Measurements from ENCODE around the gene FLRT1. TPM values are rescaled to one million over a fixed set of nuclear protein-coding genes. Genes with fewer than 3 reads are reported as not detected.
A peak's percentile ranks its signal among the peaks of the same experiment; 100 is the strongest.

FLRT1 gene
- polyA plus RNA-seq (2013, experiment 1 of 4) = 1.3 TPM
- 1.5 TPM for polyA plus RNA-seq (2013, experiment 2 of 4)
- 0.96 TPM for polyA plus RNA-seq (2013, experiment 3 of 4)
- 1.5 TPM for polyA plus RNA-seq (2013, experiment 4 of 4)

- Histone ChIP-seq H3K4me1 (ENCODE audit: control insufficient read depth, insufficient read depth, low read length) (peaks cover 19% of the 10 kb centered on the region), H3K27me3 (ENCODE audit: control insufficient read depth, insufficient read depth, low read length, poor library complexity, severe bottlenecking) (peaks cover 64% of the 10 kb centered on the region)
Measured at GRCh38 chr11:64035576-64035975, at the start of gene FLRT1. TSS of gene FLRT1 (plus strand) at chr11:64035931. CDS start at chr11:64116268, 80,337 bp downstream.

GRCh38 chr11:63986156-63986931, 49.4 kb upstream of the FLRT1 start, which contains the start of gene OTUB1:
TSS of gene OTUB1 (plus strand) at chr11:63986438. CDS start at chr11:63986457, 19 bp downstream.
- H3K27ac ChIP-seq (ENCODE audit: insufficient read depth, low read depth, low read length, poor library complexity, severe bottlenecking) = peak within 1 kb of the TSS; percentile 98
- WGBS, 2 experiments = 0 to 1% methylated on average over 63 of the region's 63 CpGs
- H3K27me3 ChIP-seq (ENCODE audit: control insufficient read depth, insufficient read depth, low read length, poor library complexity, severe bottlenecking) = no peaks in the 10 kb centered on the region
- peaks cover 8% of the 10 kb centered on the region for H3K36me3 ChIP-seq (ENCODE audit: control insufficient read depth, insufficient read depth, low read length)
- peaks cover 11% of the 10 kb centered on the region for H3K4me1 ChIP-seq (ENCODE audit: control insufficient read depth, insufficient read depth, low read length)
- no peaks in the 10 kb centered on the region for H3K9me3 ChIP-seq (ENCODE audit: control insufficient read depth, low read length)
- H3K4me3 ChIP-seq (ENCODE audit: insufficient read depth, low read depth, low read length) = peak within 1 kb of the TSS; percentile 91

More at GRCh38 chr11:64035576-64035975, at the start of gene FLRT1:
- no peak within 1 kb of the TSS for H3K27ac ChIP-seq (ENCODE audit: insufficient read depth, low read depth, low read length, poor library complexity, severe bottlenecking)
- H3K9me3 ChIP-seq (ENCODE audit: control insufficient read depth, low read length) = no peaks in the 10 kb centered on the region
- WGBS, 2 experiments = 0 to 1% methylated on average over 47 to 52 of the region's 64 CpGs
- H3K36me3 ChIP-seq (ENCODE audit: control insufficient read depth, insufficient read depth, low read length) = no peaks in the 10 kb centered on the region
- peak within 1 kb of the TSS; percentile 43 for H3K4me3 ChIP-seq (ENCODE audit: insufficient read depth, low read depth, low read length)

GRCh38 chr11:63986932-63987513, 48.7 kb upstream of the FLRT1 start:
- Histone ChIP-seq H3K27ac (ENCODE audit: insufficient read depth, low read depth, low read length, poor library complexity, severe bottlenecking) (peak overlapping the region; percentile 98), H3K27me3 (ENCODE audit: control insufficient read depth, insufficient read depth, low read length, poor library complexity, severe bottlenecking) (no peaks in the 10 kb centered on the region), H3K4me1 (ENCODE audit: control insufficient read depth, insufficient read depth, low read length) (peaks cover 11% of the 10 kb centered on the region), H3K9me3 (ENCODE audit: control insufficient read depth, low read length) (no peaks in the 10 kb centered on the region), H3K36me3 (ENCODE audit: control insufficient read depth, insufficient read depth, low read length) (peaks cover 11% of the 10 kb centered on the region), H3K4me3 (ENCODE audit: insufficient read depth, low read depth, low read length) (peak overlapping the region; percentile 91)
- WGBS, 2 experiments = 42% methylated on average over 25 of the region's 25 CpGs

GRCh38 chr11:63991558-63991957, 44.2 kb upstream of the FLRT1 start:
- 95 to 96% methylated on average over 10 of the region's 10 CpGs for WGBS, 2 experiments
- no peak overlapping the region for H3K4me3 ChIP-seq (ENCODE audit: insufficient read depth, low read depth, low read length)
- H3K36me3 ChIP-seq (ENCODE audit: control insufficient read depth, insufficient read depth, low read length) = peaks cover 11% of the 10 kb centered on the region

GRCh38 chr11:63993100-63993499, 42.6 kb upstream of the FLRT1 start:
- Histone ChIP-seq H3K27ac (ENCODE audit: insufficient read depth, low read depth, low read length, poor library complexity, severe bottlenecking) (no peak overlapping the region), H3K4me1 (ENCODE audit: control insufficient read depth, insufficient read depth, low read length) (peaks cover 8% of the 10 kb centered on the region), H3K36me3 (ENCODE audit: control insufficient read depth, insufficient read depth, low read length) (peaks cover 24% of the 10 kb centered on the region), H3K27me3 (ENCODE audit: control insufficient read depth, insufficient read depth, low read length, poor library complexity, severe bottlenecking) (no peaks in the 10 kb centered on the region), H3K9me3 (ENCODE audit: control insufficient read depth, low read length) (no peaks in the 10 kb centered on the region), H3K4me3 (ENCODE audit: insufficient read depth, low read depth, low read length) (no peak overlapping the region)
- 95% methylated on average over 5 of the region's 5 CpGs for WGBS, 2 experiments

More at GRCh38 chr11:63991558-63991957, 44.2 kb upstream of the FLRT1 start:
- H3K27ac ChIP-seq (ENCODE audit: insufficient read depth, low read depth, low read length, poor library complexity, severe bottlenecking) = no peak overlapping the region
- H3K4me1 ChIP-seq (ENCODE audit: control insufficient read depth, insufficient read depth, low read length) = peaks cover 8% of the 10 kb centered on the region
- no peaks in the 10 kb centered on the region for H3K27me3 ChIP-seq (ENCODE audit: control insufficient read depth, insufficient read depth, low read length, poor library complexity, severe bottlenecking)
- H3K9me3 ChIP-seq (ENCODE audit: control insufficient read depth, low read length) = no peaks in the 10 kb centered on the region

- H3K4me1 ChIP-seq (ENCODE audit: control insufficient read depth, insufficient read depth, low read length) = peaks cover 17% of the 10 kb centered on the region
- H3K4me3 ChIP-seq (ENCODE audit: insufficient read depth, low read depth, low read length) = no peak overlapping the region
- H3K27me3 ChIP-seq (ENCODE audit: control insufficient read depth, insufficient read depth, low read length, poor library complexity, severe bottlenecking) = peaks cover 6% of the 10 kb centered on the region
- H3K27ac ChIP-seq (ENCODE audit: insufficient read depth, low read depth, low read length, poor library complexity, severe bottlenecking) = no peak overlapping the region
- 88 to 95% methylated on average over 6 of the region's 6 CpGs for WGBS, 2 experiments
- peaks cover 24% of the 10 kb centered on the region for H3K36me3 ChIP-seq (ENCODE audit: control insufficient read depth, insufficient read depth, low read length)
- H3K9me3 ChIP-seq (ENCODE audit: control insufficient read depth, low read length) = no peaks in the 10 kb centered on the region
Measured at GRCh38 chr11:63993993-63994392, 41.7 kb upstream of the FLRT1 start.

- Histone ChIP-seq H3K4me1 (ENCODE audit: control insufficient read depth, insufficient read depth, low read length) (peaks cover 22% of the 10 kb centered on the region), H3K27ac (ENCODE audit: insufficient read depth, low read depth, low read length, poor library complexity, severe bottlenecking) (no peak overlapping the region), H3K27me3 (ENCODE audit: control insufficient read depth, insufficient read depth, low read length, poor library complexity, severe bottlenecking) (peaks cover 27% of the 10 kb centered on the region), H3K9me3 (ENCODE audit: control insufficient read depth, low read length) (no peaks in the 10 kb centered on the region), H3K36me3 (ENCODE audit: control insufficient read depth, insufficient read depth, low read length) (peaks cover 14% of the 10 kb centered on the region), H3K4me3 (ENCODE audit: insufficient read depth, low read depth, low read length) (no peak overlapping the region)
- WGBS, 2 experiments = 95 to 96% methylated on average over 18 of the region's 18 CpGs
Measured at GRCh38 chr11:63996512-63996911, 39.2 kb upstream of the FLRT1 start.

- Histone ChIP-seq H3K4me1 (ENCODE audit: control insufficient read depth, insufficient read depth, low read length) (peaks cover 22% of the 10 kb centered on the region), H3K9me3 (ENCODE audit: control insufficient read depth, low read length) (no peaks in the 10 kb centered on the region), H3K27me3 (ENCODE audit: control insufficient read depth, insufficient read depth, low read length, poor library complexity, severe bottlenecking) (peaks cover 29% of the 10 kb centered on the region), H3K36me3 (ENCODE audit: control insufficient read depth, insufficient read depth, low read length) (peaks cover 14% of the 10 kb centered on the region), H3K27ac (ENCODE audit: insufficient read depth, low read depth, low read length, poor library complexity, severe bottlenecking) (no peak overlapping the region), H3K4me3 (ENCODE audit: insufficient read depth, low read depth, low read length) (no peak overlapping the region)
- 96 to 97% methylated on average over 27 of the region's 27 CpGs for WGBS, 2 experiments
Measured at GRCh38 chr11:63997104-63997700, 38.5 kb upstream of the FLRT1 start.

GRCh38 chr11:63997801-63998337, 37.9 kb upstream of the FLRT1 start:
- Histone ChIP-seq H3K27me3 (ENCODE audit: control insufficient read depth, insufficient read depth, low read length, poor library complexity, severe bottlenecking) (peaks cover 29% of the 10 kb centered on the region), H3K4me1 (ENCODE audit: control insufficient read depth, insufficient read depth, low read length) (peaks cover 22% of the 10 kb centered on the region), H3K9me3 (ENCODE audit: control insufficient read depth, low read length) (no peaks in the 10 kb centered on the region), H3K4me3 (ENCODE audit: insufficient read depth, low read depth, low read length) (no peak overlapping the region), H3K36me3 (ENCODE audit: control insufficient read depth, insufficient read depth, low read length) (peaks cover 14% of the 10 kb centered on the region), H3K27ac (ENCODE audit: insufficient read depth, low read depth, low read length, poor library complexity, severe bottlenecking) (no peak overlapping the region)
- 76% methylated on average over 11 of the region's 11 CpGs for WGBS, 2 experiments

Measured in ectodermal cell (in vitro differentiated cells).